Neural cell (in vitro differentiated cells): ENCODE measurements around the gene ZNF148. TPM values are rescaled to one million over a fixed set of nuclear protein-coding genes. Genes with fewer than 3 reads are reported as not detected.

Experiments
- H2AFZ ChIP-seq: fragments of 200-600, 300-800 bp; sonication (generic), shearing (Covaris generic); 2 replicates; pipeline ENCODE4 v1.6.0; 2014; ENCODE audit warnings: low read depth, mild to moderate bottlenecking, antibody characterized with exemption, low read length, moderate library complexity
- H3F3A ChIP-seq: fragments of 200-600 bp; shearing (Covaris generic); 2 replicates; pipeline ENCODE4 v1.6.1; 2016; ENCODE audit warnings: mild to moderate bottlenecking, moderate library complexity, mixed read lengths, antibody characterized with exemption, low read length; ENCODE audit not compliant: insufficient read depth, poor library complexity, severe bottlenecking
- H3K27ac ChIP-seq: fragments of 200-600, 300-800 bp; sonication (generic), shearing (Covaris generic); 2 replicates; pipeline ENCODE4 v1.5.1; 2014; ENCODE audit warnings: mild to moderate bottlenecking, low read length, moderate library complexity
- H3K27me3 ChIP-seq: fragments of 300-800, 200-600 bp; sonication (generic), shearing (Covaris generic); 2 replicates; pipeline ENCODE4 v1.6.0; 2014; ENCODE audit warnings: mild to moderate bottlenecking, low read depth, low read length, moderate library complexity; ENCODE audit not compliant: insufficient read depth
- H3K36me3 ChIP-seq: fragments of 300-800, 200-600 bp; sonication (generic), shearing (Covaris generic); 2 replicates; pipeline ENCODE4 v1.5.1; 2014; ENCODE audit warnings: mild to moderate bottlenecking, antibody characterized with exemption, low read length, moderate library complexity; ENCODE audit not compliant: insufficient read depth
- H3K4me2 ChIP-seq: fragments of 300-800, 200-600 bp; sonication (generic), shearing (Covaris generic); 2 replicates; pipeline ENCODE4 v1.6.0; 2014; ENCODE audit warnings: mild to moderate bottlenecking, low read length
- H3K4me3 ChIP-seq: fragments of 300-800, 200-600 bp; sonication (generic), shearing (Covaris generic); 2 replicates; pipeline ENCODE4 v1.5.1; 2014; ENCODE audit warnings: mild to moderate bottlenecking, low read length, moderate library complexity
- H3K79me2 ChIP-seq: fragments of 200-600 bp; shearing (Covaris generic); replicated peaks from 2 replicates; pipeline ENCODE4 v1.6.0; 2014; ENCODE audit warnings: mild to moderate bottlenecking, low read length, moderate library complexity; ENCODE audit not compliant: insufficient read depth
- H3K9ac ChIP-seq: fragments of 300-800, 200-600 bp; sonication (generic), shearing (Covaris generic); 2 replicates; pipeline ENCODE4 v1.6.1; 2016; ENCODE audit warnings: mild to moderate bottlenecking, low read length, mixed read lengths
- H3K9me2 ChIP-seq: fragments of 200-600 bp; shearing (Covaris generic); 2 replicates; pipeline ENCODE4 v1.6.1; 2016; ENCODE audit warnings: mild to moderate bottlenecking, low read length, mixed read lengths; ENCODE audit not compliant: insufficient read depth
- H3K9me3 ChIP-seq: fragments of 200-600, 300-800 bp; sonication (generic), shearing (Covaris generic); 2 replicates; pipeline ENCODE4 v1.6.1; 2016; ENCODE audit warnings: mild to moderate bottlenecking, mixed run types, low read length, moderate library complexity, mixed read lengths
- H4K20me1 ChIP-seq: fragments of 200-600 bp; shearing (Covaris generic); 2 replicates; pipeline ENCODE4 v1.6.1; 2016; ENCODE audit warnings: mild to moderate bottlenecking, mixed run types; ENCODE audit not compliant: insufficient read depth
- CTCF ChIP-seq: fragments of 450-650 bp; IDR thresholded peaks from 2 replicates; pipeline ENCODE4 v1.5.1; 2014; ENCODE audit warnings: antibody characterized with exemption, mild to moderate bottlenecking, moderate library complexity; ENCODE audit not compliant: poor library complexity, severe bottlenecking
- EP300 ChIP-seq: fragments of 450-650 bp; conservative IDR thresholded peaks from 2 replicates; pipeline ENCODE4 v1.6.1; 2014; ENCODE audit warnings: antibody characterized with exemption, mild to moderate bottlenecking, moderate library complexity; ENCODE audit not compliant: poor library complexity, severe bottlenecking
- EZH2 ChIP-seq: fragments of 200-600, 300-800 bp; shearing (Covaris generic), sonication (generic); IDR thresholded peaks from 2 replicates; pipeline ENCODE4 v1.6.1; 2014; ENCODE audit warnings: antibody characterized with exemption, low read length, borderline replicate concordance, mild to moderate bottlenecking; ENCODE audit not compliant: insufficient read depth, poor library complexity, severe bottlenecking
- MXI1 ChIP-seq: fragments of 450-650 bp; conservative IDR thresholded peaks from 2 replicates; pipeline ENCODE4 v1.6.1; 2014; ENCODE audit warnings: antibody characterized with exemption, mild to moderate bottlenecking; ENCODE audit not compliant: poor library complexity, severe bottlenecking
- POLR2AphosphoS5 ChIP-seq: IDR thresholded peaks from 2 replicates; pipeline ENCODE4 v1.6.1; 2012
- RAD21 ChIP-seq: fragments of 450-650 bp; conservative IDR thresholded peaks from 2 replicates; pipeline ENCODE4 v1.6.1; 2014; ENCODE audit warnings: antibody characterized with exemption, mild to moderate bottlenecking, moderate library complexity
- REST ChIP-seq: IDR thresholded peaks from 2 replicates; pipeline ENCODE4 v1.6.1; 2012; ENCODE audit warnings: borderline replicate concordance
- SMC3 ChIP-seq: fragments of 450-650 bp; conservative IDR thresholded peaks from 2 replicates; pipeline ENCODE4 v1.6.1; 2014; ENCODE audit warnings: antibody characterized with exemption, mild to moderate bottlenecking, moderate library complexity; ENCODE audit not compliant: poor library complexity
- TAF1 ChIP-seq: IDR thresholded peaks from 2 replicates; pipeline ENCODE4 v1.6.1; 2012; ENCODE audit warnings: low read depth
- polyA plus RNA-seq: library from polyadenylated mRNA; depleted of rRNA; stranded (reverse); fragments of >200 nt; gene quantifications from 2 replicates; pipeline ENCODE4 v1.2.3, GENCODE V29; 2014

ZNF148 gene
- polyA plus RNA-seq, 1 donor from 2014 or later = 16.9 TPM

GRCh38 chr3:125267460-125267859 is 107.7 kb downstream of the ZNF148 start:
- H3K36me3 ChIP-seq = no peaks in the 10 kb centered on the region
- H4K20me1 ChIP-seq = no peaks in the 10 kb centered on the region
- H3K4me2 ChIP-seq = no peak overlapping the region
- no peak overlapping the region for H2AFZ ChIP-seq
- H3K79me2 ChIP-seq = no peaks in the 10 kb centered on the region
- H3K9me3 ChIP-seq = no peaks in the 10 kb centered on the region
- no peaks in the 10 kb centered on the region for H3F3A ChIP-seq
- no peak overlapping the region for H3K9ac ChIP-seq
- no peaks in the 10 kb centered on the region for H3K9me2 ChIP-seq
- H3K4me3 ChIP-seq = no peak overlapping the region
- TF ChIP-seq MXI1 = no peak
- TF ChIP-seq POLR2AphosphoS5 = no peak
- TF ChIP-seq EP300 = no peak
- TF ChIP-seq CTCF = no peak
- no peak for TF ChIP-seq SMC3
- no peak for TF ChIP-seq RAD21
- no peak for TF ChIP-seq REST
- TF ChIP-seq TAF1 = no peak
- TF ChIP-seq EZH2 = no peak
- no peak overlapping the region for H3K27ac ChIP-seq
- H3K27me3 ChIP-seq = no peaks in the 10 kb centered on the region

- H3K9ac ChIP-seq = no peak overlapping the region
- no peak overlapping the region for H3K27ac ChIP-seq
- no peaks in the 10 kb centered on the region for H3K36me3 ChIP-seq
- H3K4me2 ChIP-seq = no peak overlapping the region
- no peak for TF ChIP-seq POLR2AphosphoS5
- no peak for TF ChIP-seq EP300
- no peak for TF ChIP-seq MXI1
- TF ChIP-seq EZH2 = no peak
- no peak for TF ChIP-seq TAF1
- no peak for TF ChIP-seq RAD21
- TF ChIP-seq CTCF = no peak
- no peak for TF ChIP-seq SMC3
- TF ChIP-seq REST = no peak
- H4K20me1 ChIP-seq = no peaks in the 10 kb centered on the region
- H3K4me3 ChIP-seq = no peak overlapping the region
- no peaks in the 10 kb centered on the region for H3K9me3 ChIP-seq
- no peaks in the 10 kb centered on the region for H3F3A ChIP-seq
- H3K9me2 ChIP-seq = no peaks in the 10 kb centered on the region
- H2AFZ ChIP-seq = no peak overlapping the region
- H3K27me3 ChIP-seq = no peaks in the 10 kb centered on the region
- no peaks in the 10 kb centered on the region for H3K79me2 ChIP-seq
These were observed 108.2 kb downstream of the ZNF148 start for GRCh38 chr3:125266971-125267370.
